K562 (cell line): ENCODE measurements around the gene AMH.

Experiments
- ARHGAP35 ChIP-seq: fragments of 450-650 bp; IDR thresholded peaks from 2 replicates; pipeline ENCODE4 v1.6.1; 2018; ENCODE audit not compliant: partially characterized antibody
- BMI1 ChIP-seq: fragments of 150-350 bp; IDR thresholded peaks from 2 replicates; pipeline ENCODE4 v1.6.1; 2014; ENCODE audit warnings: low read length
- KDM5B ChIP-seq: fragments of 200-600 bp; sonication (generic); IDR thresholded peaks from 2 replicates; pipeline ENCODE4 v1.6.1; 2012; ENCODE audit warnings: low read depth, mild to moderate bottlenecking, moderate library complexity, low read length, control low read depth, inconsistent platforms; ENCODE audit not compliant: insufficient replicate concordance
- NBN ChIP-seq: fragments of 450-650 bp; IDR thresholded peaks from 2 replicates; pipeline ENCODE4 v1.6.1; 2016; ENCODE audit warnings: low read depth, mild to moderate bottlenecking
- NR2C1 ChIP-seq, 2 experiments: fragments of 450-650 bp; IDR thresholded peaks; 2 replicates each; pipeline ENCODE4 v1.6.1; 2017; ENCODE audit warnings: mild to moderate bottlenecking in 2 of 2, antibody characterized with exemption in 1 of 2, inconsistent platforms in 1 of 2, missing compliant biosample characterization in 1 of 2, missing genetic modification characterization in 1 of 2
- POLR2A ChIP-seq: fragments of 450-650 bp; conservative IDR thresholded peaks from 2 replicates; pipeline ENCODE4 v1.6.1; 2016
- RBFOX2 ChIP-seq: fragments of 200-400 bp; formaldehyde crosslinking; IDR thresholded peaks from 2 replicates; pipeline ENCODE4 v1.6.1; 2017; ENCODE audit warnings: low read depth, mild to moderate bottlenecking, low read length, moderate library complexity
- TAF15 ChIP-seq: fragments of 200-400 bp; formaldehyde crosslinking; IDR thresholded peaks from 2 replicates; pipeline ENCODE4 v1.6.1; 2017; ENCODE audit warnings: mild to moderate bottlenecking, low read depth, low read length, moderate library complexity
- ZNF274 ChIP-seq: IDR thresholded peaks from 2 replicates; pipeline ENCODE4 v1.6.1; 2011; ENCODE audit warnings: low read depth, mild to moderate bottlenecking, low read length, moderate library complexity, borderline replicate concordance
- TF ChIP-seq, protein P1 (sequence below), 3 experiments: IDR thresholded peaks in 2 of 3; conservative IDR thresholded peaks in 1 of 3; 2 replicates each; pipeline ENCODE4 v1.5.1; 2011 to 2012; ENCODE audit warnings: low read length in 3 of 3, mild to moderate bottlenecking in 3 of 3, control low read depth in 2 of 3, improper control_type of control experiment in 1 of 3, inconsistent platforms in 1 of 3, low read depth in 1 of 3, mixed read lengths in 1 of 3, moderate library complexity in 1 of 3; ENCODE audit not compliant: insufficient read depth in 2 of 3
- TF ChIP-seq, protein P2 (sequence below): sonication (generic); formaldehyde crosslinking; IDR thresholded peaks from 2 replicates; pipeline ENCODE4 v1.8.0; 2022; ENCODE audit warnings: missing genetic modification reagents, mild to moderate bottlenecking, moderate library complexity, borderline replicate concordance

DNA sequence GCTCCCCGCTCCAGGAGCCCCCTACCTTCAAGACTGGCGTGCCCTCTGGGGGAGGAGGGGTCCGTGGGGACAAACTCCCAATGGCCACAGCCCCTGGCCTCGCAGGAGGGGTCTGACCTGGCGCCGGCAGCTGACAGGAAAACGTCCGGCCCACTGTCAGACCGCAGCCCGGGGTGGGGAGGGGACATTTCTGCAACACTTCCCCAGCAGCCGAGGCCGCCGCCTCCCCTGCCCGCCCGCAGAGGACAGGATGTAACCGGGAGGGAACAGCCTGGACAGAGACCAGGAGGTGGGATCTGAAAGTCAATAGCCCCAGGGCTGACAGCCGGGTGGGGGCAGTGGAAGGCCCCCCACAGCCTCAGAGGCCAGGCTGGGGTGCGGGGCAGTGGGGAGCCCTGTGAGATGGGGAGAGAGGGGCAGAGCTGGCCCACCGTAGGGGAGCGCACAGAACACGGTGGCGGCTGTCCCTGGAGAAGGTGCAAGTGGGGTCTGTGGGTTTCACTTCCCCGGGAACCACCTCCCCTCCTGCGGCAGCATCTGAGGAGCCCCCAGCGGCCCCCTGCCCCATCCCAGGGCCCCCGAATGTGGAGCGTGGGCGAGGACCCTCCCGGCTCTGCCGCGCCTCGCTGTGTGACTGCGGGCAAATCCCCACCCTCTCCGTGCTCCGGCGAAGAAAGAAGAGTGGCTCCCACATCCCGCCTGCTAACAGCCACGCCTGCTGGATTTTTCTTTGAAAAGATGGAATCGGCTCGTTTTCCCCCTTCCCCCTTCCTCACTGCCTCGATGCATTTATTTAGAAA lies 33.1 kb downstream of the AMH start, which contains the start of gene PEAK3:
- no peak for TF ChIP-seq ARHGAP35
- TF ChIP-seq, protein P1, sequence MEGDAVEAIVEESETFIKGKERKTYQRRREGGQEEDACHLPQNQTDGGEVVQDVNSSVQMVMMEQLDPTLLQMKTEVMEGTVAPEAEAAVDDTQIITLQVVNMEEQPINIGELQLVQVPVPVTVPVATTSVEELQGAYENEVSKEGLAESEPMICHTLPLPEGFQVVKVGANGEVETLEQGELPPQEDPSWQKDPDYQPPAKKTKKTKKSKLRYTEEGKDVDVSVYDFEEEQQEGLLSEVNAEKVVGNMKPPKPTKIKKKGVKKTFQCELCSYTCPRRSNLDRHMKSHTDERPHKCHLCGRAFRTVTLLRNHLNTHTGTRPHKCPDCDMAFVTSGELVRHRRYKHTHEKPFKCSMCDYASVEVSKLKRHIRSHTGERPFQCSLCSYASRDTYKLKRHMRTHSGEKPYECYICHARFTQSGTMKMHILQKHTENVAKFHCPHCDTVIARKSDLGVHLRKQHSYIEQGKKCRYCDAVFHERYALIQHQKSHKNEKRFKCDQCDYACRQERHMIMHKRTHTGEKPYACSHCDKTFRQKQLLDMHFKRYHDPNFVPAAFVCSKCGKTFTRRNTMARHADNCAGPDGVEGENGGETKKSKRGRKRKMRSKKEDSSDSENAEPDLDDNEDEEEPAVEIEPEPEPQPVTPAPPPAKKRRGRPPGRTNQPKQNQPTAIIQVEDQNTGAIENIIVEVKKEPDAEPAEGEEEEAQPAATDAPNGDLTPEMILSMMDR (IDR thresholded peaks at IDR 0.05 in 2 of 3, conservative IDR thresholded peaks at IDR 0.05 in 1 of 3; ENCODE audit: insufficient read depth in 2 of 3, low read depth in 1 of 3, low read length in 3 of 3), result no peak
- no peak for TF ChIP-seq BMI1
- no peak for TF ChIP-seq TAF15
- no peak for TF ChIP-seq POLR2A
- no peak for TF ChIP-seq NBN
- no peak for TF ChIP-seq NR2C1 (IDR thresholded peaks at IDR 0.05)
- TF ChIP-seq NR2C1 (tag; IDR thresholded peaks at IDR 0.05), result no peak
- TF ChIP-seq, protein P2, sequence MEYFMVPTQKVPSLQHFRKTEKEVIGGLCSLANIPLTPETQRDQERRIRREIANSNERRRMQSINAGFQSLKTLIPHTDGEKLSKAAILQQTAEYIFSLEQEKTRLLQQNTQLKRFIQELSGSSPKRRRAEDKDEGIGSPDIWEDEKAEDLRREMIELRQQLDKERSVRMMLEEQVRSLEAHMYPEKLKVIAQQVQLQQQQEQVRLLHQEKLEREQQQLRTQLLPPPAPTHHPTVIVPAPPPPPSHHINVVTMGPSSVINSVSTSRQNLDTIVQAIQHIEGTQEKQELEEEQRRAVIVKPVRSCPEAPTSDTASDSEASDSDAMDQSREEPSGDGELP (CRISPR knock-in tag), result peak; percentile 87
- TF ChIP-seq KDM5B, result no peak
- TF ChIP-seq ZNF274, result no peak
- TF ChIP-seq RBFOX2, result peak; percentile 61
